ENCODE results near the gene PDE6B. TPM values are rescaled to one million over a fixed set of nuclear protein-coding genes. Genes with fewer than 3 reads are reported as not detected.

PDE6B gene
- total and polyA plus RNA-seq, 2 of the 13 experiments (the other 11 are each of a cell fraction or from before 2014, with no cell fraction given) = 0.38 to 0.40 TPM

- TF ChIP-seq PRDM10 (CRISPR knock-in tag; IDR thresholded peaks at IDR 0.05; ENCODE audit: low read depth) (no peak), PATZ1 (CRISPR knock-in tag; IDR thresholded peaks at IDR 0.05) (peak; percentile 70), ZNF572 (CRISPR knock-in tag; IDR thresholded peaks at IDR 0.05) (no peak), ZNF746 (CRISPR knock-in tag; IDR thresholded peaks at IDR 0.05) (peak; percentile 25; the same call in 1 of the 2 replicates), ZNF337 (CRISPR knock-in tag; IDR thresholded peaks at IDR 0.05; ENCODE audit: borderline replicate concordance, low read depth) (0 out of 2 replicates have a peak, but pooled peaks have one; percentile 54), SOX5 (CRISPR knock-in tag; IDR thresholded peaks at IDR 0.05; ENCODE audit: borderline replicate concordance) (peak; percentile 18; the same call in 1 of the 2 replicates), ZNF761 (CRISPR knock-in tag; conservative IDR thresholded peaks at IDR 0.05) (no peak), GABPB1 (CRISPR knock-in tag; IDR thresholded peaks at IDR 0.05) (peak; percentile 60), ZNF382 (CRISPR knock-in tag; IDR thresholded peaks at IDR 0.05; ENCODE audit: borderline replicate concordance) (no peak), ZNF841 (CRISPR knock-in tag; IDR thresholded peaks at IDR 0.05; ENCODE audit: borderline replicate concordance) (no peak), RBFOX2 (IDR thresholded peaks at IDR 0.05; ENCODE audit: low read depth, low read length) (peak; percentile 79), ZSCAN30 (CRISPR knock-in tag; IDR thresholded peaks at IDR 0.05) (no peak), RBM39 (IDR thresholded peaks at IDR 0.05; ENCODE audit: low read depth, low read length, poor library complexity, severe bottlenecking) (peak; percentile 61), ZFX (CRISPR knock-in tag; IDR thresholded peaks at IDR 0.05; ENCODE audit: low read depth) (peak; percentile 73), SP1 (IDR thresholded peaks at IDR 0.05) (no peak), SP1 (CRISPR knock-in tag; IDR thresholded peaks at IDR 0.05) (no peak), KDM6A (CRISPR knock-in tag; IDR thresholded peaks at IDR 0.05; ENCODE audit: low read depth) (no peak), CEBPB (IDR thresholded peaks at IDR 0.05; ENCODE audit: borderline replicate concordance, low read depth, low read length) (peak; percentile 80), ZNF468 (CRISPR knock-in tag; IDR thresholded peaks at IDR 0.05) (no peak), SOX6 (IDR thresholded peaks at IDR 0.05) (no peak), SOX6 (CRISPR knock-in tag; IDR thresholded peaks at IDR 0.05) (peak; percentile 58; the same call in 1 of the 2 replicates), ZSCAN29 (CRISPR knock-in tag; conservative IDR thresholded peaks at IDR 0.05) (0 out of 2 replicates have a peak, but pooled peaks have one; percentile 57)
- TF ChIP-seq, protein P1, sequence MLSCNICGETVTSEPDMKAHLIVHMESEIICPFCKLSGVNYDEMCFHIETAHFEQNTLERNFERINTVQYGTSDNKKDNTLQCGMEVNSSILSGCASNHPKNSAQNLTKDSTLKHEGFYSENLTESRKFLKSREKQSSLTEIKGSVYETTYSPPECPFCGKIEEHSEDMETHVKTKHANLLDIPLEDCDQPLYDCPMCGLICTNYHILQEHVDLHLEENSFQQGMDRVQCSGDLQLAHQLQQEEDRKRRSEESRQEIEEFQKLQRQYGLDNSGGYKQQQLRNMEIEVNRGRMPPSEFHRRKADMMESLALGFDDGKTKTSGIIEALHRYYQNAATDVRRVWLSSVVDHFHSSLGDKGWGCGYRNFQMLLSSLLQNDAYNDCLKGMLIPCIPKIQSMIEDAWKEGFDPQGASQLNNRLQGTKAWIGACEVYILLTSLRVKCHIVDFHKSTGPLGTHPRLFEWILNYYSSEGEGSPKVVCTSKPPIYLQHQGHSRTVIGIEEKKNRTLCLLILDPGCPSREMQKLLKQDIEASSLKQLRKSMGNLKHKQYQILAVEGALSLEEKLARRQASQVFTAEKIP (CRISPR knock-in tag; IDR thresholded peaks at IDR 0.05; ENCODE audit: borderline replicate concordance) = no peak
These were observed 61.9 kb downstream of the PDE6B start (continued) for GRCh38 chr4:687048-687970.
